ENCODE data around the gene EIF4E3.

The EIF4E3 gene

GRCh38 chr3:71713041-71713440 lies 12.2 kb downstream of the EIF4E3 start (continued):
- TF ChIP-seq, protein P1, sequence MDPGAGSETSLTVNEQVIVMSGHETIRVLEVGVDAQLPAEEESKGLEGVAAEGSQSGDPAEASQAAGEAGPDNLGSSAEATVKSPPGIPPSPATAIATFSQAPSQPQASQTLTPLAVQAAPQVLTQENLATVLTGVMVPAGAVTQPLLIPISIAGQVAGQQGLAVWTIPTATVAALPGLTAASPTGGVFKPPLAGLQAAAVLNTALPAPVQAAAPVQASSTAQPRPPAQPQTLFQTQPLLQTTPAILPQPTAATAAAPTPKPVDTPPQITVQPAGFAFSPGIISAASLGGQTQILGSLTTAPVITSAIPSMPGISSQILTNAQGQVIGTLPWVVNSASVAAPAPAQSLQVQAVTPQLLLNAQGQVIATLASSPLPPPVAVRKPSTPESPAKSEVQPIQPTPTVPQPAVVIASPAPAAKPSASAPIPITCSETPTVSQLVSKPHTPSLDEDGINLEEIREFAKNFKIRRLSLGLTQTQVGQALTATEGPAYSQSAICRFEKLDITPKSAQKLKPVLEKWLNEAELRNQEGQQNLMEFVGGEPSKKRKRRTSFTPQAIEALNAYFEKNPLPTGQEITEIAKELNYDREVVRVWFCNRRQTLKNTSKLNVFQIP (CRISPR knock-in tag; IDR thresholded peaks at IDR 0.05; ENCODE audit: borderline replicate concordance, low read depth), result no peak
- no peak for TF ChIP-seq ISL1 (CRISPR knock-in tag; IDR thresholded peaks at IDR 0.05)

DNA sequence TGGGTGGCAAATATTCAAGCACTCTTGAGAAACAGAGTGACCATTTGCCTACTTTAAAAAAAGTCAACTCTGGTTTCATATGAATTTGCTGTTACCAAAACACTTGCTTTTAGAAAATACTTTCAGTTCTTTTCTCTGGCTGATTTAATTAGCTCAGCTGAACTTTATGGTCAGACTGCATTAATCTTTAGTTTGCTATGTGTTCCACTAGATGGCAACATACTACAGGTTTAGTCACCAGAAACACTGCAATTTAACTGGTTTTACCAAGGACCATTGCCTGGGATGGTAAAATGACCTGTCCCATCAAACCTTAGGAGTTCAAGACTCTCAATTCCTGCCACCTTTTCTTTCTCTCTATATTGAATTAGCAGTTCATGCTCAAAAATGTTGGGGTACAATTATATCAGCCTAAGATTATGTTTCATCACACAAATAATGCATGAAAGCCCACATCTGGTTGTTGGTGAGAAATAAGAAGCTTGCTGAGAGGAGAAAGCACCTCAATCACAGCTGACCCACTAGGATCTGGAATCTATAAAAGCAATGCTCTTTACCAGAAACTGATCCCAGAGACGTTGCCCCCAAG lies 14.2 kb downstream of the EIF4E3 start:
- peak; percentile 96 for ATAC-seq
- TF ChIP-seq ESRRG (CRISPR knock-in tag; IDR thresholded peaks at IDR 0.05) (no peak), ZFP30 (CRISPR knock-in tag; IDR thresholded peaks at IDR 0.05) (no peak), ZNF565 (CRISPR knock-in tag; conservative IDR thresholded peaks at IDR 0.05; ENCODE audit: low read depth) (no peak), TCF4 (CRISPR knock-in tag; IDR thresholded peaks at IDR 0.05; ENCODE audit: borderline replicate concordance) (no peak)

GRCh38 chr3:71709908-71710511 lies 15.2 kb downstream of the EIF4E3 start:
- ATAC-seq, result no peak
- TF ChIP-seq, protein P1 (CRISPR knock-in tag; IDR thresholded peaks at IDR 0.05; ENCODE audit: borderline replicate concordance, low read depth), result no peak
- TF ChIP-seq TCF4 (CRISPR knock-in tag; IDR thresholded peaks at IDR 0.05; ENCODE audit: borderline replicate concordance), result no peak
- no peak for TF ChIP-seq PPARA (CRISPR knock-in tag; IDR thresholded peaks at IDR 0.05; ENCODE audit: borderline replicate concordance)
- TF ChIP-seq SNAI2 (CRISPR knock-in tag; IDR thresholded peaks at IDR 0.05), result no peak
- TF ChIP-seq TSHZ2 (CRISPR knock-in tag; IDR thresholded peaks at IDR 0.05), result no peak
- no peak for TF ChIP-seq ZFP3 (CRISPR knock-in tag; IDR thresholded peaks at IDR 0.05)
- TF ChIP-seq BACH2 (CRISPR knock-in tag; IDR thresholded peaks at IDR 0.05; ENCODE audit: borderline replicate concordance), result no peak
- TF ChIP-seq RARB (CRISPR knock-in tag; IDR thresholded peaks at IDR 0.05), result no peak
- no peak for TF ChIP-seq CSRNP3 (CRISPR knock-in tag; IDR thresholded peaks at IDR 0.05)
- TF ChIP-seq ZNF70 (CRISPR knock-in tag; IDR thresholded peaks at IDR 0.05), result no peak
- no peak for TF ChIP-seq ISL1 (CRISPR knock-in tag; IDR thresholded peaks at IDR 0.05)
- no peak for TF ChIP-seq PATZ1 (CRISPR knock-in tag; IDR thresholded peaks at IDR 0.05; ENCODE audit: borderline replicate concordance)
- TF ChIP-seq, protein P2, sequence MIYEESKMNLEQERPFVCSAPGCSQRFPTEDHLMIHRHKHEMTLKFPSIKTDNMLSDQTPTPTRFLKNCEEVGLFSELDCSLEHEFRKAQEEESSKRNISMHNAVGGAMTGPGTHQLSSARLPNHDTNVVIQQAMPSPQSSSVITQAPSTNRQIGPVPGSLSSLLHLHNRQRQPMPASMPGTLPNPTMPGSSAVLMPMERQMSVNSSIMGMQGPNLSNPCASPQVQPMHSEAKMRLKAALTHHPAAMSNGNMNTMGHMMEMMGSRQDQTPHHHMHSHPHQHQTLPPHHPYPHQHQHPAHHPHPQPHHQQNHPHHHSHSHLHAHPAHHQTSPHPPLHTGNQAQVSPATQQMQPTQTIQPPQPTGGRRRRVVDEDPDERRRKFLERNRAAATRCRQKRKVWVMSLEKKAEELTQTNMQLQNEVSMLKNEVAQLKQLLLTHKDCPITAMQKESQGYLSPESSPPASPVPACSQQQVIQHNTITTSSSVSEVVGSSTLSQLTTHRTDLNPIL (CRISPR knock-in tag; IDR thresholded peaks at IDR 0.05; ENCODE audit: low read depth), result no peak
- TF ChIP-seq ARNTL (CRISPR knock-in tag; IDR thresholded peaks at IDR 0.05; ENCODE audit: borderline replicate concordance, low read depth), result no peak
- no peak for TF ChIP-seq CSDC2 (CRISPR knock-in tag; IDR thresholded peaks at IDR 0.05)
- no peak for TF ChIP-seq ZNF8 (CRISPR knock-in tag; IDR thresholded peaks at IDR 0.05)
- no peak for TF ChIP-seq OSR1 (CRISPR knock-in tag; IDR thresholded peaks at IDR 0.05)
- no peak for TF ChIP-seq ZNF565 (CRISPR knock-in tag; conservative IDR thresholded peaks at IDR 0.05; ENCODE audit: low read depth)
- no peak for TF ChIP-seq ESRRG (CRISPR knock-in tag; IDR thresholded peaks at IDR 0.05)
- TF ChIP-seq TOX (CRISPR knock-in tag; IDR thresholded peaks at IDR 0.05; ENCODE audit: borderline replicate concordance), result no peak
